ENCODE measurements around the gene RAB37.

The RAB37 gene

DNA sequence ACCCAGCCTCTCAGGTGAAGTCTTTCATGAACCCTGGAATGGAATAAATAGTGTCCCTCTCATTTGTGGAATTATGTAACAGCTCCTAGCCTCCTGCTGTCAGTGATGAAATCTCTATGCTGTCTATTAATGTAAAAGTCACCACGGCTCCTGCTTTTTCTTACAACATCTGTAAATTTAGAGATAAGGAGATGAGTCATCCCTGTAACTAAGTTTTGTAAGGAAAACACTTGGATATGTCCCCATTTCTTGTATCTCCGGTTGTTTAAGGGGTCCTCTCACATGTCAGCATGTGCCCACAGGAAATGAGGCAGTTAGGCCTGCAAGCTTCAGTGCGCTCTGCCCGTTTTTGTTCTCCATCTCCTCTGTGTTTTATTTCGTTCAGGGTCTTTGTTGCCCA lies 41.9 kb downstream of the RAB37 start:
- DNase-seq (ENCODE audit: low read depth in 2 of 2): no peak

DNA sequence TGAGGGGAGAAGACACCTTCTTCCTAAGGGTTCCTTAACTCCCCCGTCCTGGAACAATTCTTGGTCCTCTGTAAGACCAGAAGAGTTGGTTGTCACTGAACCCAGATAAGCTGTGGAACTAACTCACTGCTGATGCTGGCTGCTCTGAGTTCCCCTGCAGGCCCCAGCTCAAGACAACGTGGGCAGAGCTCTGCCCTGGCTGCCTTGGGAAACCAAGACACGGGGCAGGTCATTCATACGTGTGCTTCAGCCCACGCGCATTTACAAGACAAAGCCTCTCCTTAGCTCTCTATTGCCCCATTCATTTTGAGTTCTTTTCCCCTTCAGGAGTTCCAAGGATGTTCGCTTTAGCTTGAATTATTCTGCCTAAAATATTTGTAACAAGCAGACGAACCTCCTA lies 42.4 kb downstream of the RAB37 start:
- DNase-seq (ENCODE audit: low read depth in 2 of 2): no peak

DNA sequence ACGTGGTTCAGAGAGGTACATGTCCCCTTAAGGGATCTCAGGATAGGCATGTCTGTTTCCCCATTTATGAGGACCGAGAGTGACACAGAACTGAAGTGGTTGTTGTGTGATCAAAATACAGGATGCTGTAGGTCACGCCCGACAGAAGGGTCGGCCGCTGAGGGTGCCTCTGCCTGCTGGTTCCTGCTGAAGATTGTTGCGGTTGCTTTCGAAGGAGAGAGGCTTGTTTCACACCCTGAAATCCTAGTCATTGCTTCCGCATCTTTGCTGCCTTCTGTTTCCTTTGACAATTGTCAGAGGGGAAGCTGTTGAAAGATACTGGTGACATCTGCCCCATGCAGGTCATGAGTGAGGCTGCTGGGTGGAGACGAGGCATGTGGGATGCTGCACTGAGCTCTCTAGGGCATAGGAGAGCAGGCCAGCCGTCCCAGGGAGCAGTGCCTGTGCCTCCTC lies 42.9 kb downstream of the RAB37 start:
- DNase-seq (ENCODE audit: low read depth in 2 of 2): peak in 1 of 2 donors; percentile 11

- no peak for DNase-seq (ENCODE audit: low read depth in 2 of 2)
Observed at GRCh38 chr17:74780443-74781238, 43.6 kb downstream of the RAB37 start.

GRCh38 chr17:74782571-74782970 lies 45.5 kb downstream of the RAB37 start:
- no peak for DNase-seq (ENCODE audit: low read depth in 2 of 2)

DNA sequence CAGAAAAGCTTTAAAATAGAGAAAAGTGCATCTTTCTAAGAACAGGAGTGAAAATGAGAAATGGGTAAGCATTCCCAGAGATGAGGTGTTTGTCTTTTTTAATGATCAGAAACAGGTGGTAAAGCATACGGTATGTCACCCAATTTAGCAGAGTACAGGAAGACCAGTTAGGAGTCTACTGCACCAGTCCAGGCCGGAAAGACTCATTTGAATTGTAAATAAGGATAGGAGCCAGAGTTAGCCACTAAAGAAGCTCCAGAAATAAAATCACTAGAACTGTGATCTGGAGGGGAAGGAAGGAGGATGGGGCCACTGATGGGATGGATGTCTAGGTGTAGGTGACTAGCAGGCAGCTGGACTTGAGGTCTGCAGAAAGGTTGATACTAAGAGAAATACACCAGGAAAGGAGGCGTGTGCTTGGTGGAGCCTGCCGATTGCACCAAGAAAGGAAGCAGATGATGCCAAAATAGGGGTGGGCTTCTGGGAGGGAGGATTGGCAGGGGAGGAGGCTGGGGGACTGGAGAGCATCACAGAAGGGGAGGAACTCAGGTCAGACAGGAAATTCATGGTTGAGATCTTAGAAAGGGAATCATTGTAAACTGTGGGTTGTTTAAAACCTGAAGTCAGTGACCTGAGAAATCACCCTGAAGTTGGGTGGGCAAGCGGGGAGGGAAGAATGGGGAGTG lies 47.2 kb downstream of the RAB37 start:
- DNase-seq (ENCODE audit: low read depth in 2 of 2): no peak

DNA sequence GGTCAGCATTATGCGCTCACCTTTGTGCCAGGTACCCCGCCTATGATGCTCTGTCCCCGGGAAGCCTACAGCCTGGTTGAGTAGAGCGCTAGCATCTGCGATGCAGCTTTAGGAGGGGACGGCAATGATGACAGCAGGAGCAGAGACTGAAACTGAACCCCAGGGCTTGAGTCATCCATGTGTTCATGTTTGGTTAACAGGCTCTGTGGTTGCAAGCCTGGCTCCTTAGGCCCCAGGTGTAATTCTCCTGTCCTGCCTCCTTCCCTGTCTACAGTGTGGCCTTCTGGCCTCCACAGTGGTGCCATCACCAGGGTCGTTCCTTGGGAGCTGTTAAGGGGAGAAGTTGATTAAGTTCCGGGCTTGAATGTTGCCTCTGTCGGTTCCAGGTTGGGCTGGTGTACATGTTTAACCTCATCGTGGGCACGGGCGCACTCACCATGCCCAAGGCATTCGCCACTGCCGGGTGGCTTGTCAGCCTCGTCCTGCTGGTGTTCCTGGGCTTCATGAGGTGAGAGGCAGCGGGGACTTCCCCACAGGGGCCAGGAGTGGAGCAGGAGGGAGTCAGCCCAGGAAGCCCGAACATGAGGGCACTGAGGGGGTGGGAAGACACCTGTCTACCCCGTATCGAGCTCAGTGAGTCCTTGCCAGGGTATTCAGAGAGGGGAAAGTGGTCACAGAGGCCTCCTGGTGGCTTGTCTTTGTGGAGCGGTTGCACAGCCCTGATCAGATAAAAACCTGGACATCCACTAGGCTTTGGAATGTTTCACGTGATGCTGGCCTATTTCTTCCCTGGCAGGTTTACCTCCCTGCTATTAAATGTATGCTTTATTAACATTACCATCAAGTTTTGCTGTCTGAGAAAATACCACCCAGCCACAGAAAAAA lies 48.3 kb downstream of the RAB37 start:
- no peak for DNase-seq (ENCODE audit: low read depth in 2 of 2)

DNA sequence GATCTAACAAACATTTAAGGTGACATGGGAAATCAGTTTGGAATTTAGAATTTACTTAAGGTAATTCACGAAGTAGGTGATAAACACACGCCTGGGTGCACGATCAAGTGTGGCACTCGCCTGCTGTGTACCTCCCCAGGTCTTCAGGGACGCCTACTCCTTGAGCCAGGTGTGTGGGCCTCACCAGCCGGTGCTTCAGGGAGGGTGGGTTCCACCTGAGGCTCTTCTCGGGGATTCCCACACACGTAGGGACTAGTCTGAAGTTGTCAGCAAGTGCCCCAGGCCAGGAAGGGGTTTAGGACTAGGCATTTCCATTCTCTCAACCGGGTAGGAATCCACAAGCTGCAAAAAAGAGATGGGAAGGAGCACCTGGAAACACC lies 48.9 kb downstream of the RAB37 start:
- no peak for DNase-seq (ENCODE audit: low read depth in 2 of 2)

- DNase-seq (ENCODE audit: low read depth in 2 of 2): no peak
Observed at GRCh38 chr17:74786431-74787055, 49.5 kb downstream of the RAB37 start.

DNA sequence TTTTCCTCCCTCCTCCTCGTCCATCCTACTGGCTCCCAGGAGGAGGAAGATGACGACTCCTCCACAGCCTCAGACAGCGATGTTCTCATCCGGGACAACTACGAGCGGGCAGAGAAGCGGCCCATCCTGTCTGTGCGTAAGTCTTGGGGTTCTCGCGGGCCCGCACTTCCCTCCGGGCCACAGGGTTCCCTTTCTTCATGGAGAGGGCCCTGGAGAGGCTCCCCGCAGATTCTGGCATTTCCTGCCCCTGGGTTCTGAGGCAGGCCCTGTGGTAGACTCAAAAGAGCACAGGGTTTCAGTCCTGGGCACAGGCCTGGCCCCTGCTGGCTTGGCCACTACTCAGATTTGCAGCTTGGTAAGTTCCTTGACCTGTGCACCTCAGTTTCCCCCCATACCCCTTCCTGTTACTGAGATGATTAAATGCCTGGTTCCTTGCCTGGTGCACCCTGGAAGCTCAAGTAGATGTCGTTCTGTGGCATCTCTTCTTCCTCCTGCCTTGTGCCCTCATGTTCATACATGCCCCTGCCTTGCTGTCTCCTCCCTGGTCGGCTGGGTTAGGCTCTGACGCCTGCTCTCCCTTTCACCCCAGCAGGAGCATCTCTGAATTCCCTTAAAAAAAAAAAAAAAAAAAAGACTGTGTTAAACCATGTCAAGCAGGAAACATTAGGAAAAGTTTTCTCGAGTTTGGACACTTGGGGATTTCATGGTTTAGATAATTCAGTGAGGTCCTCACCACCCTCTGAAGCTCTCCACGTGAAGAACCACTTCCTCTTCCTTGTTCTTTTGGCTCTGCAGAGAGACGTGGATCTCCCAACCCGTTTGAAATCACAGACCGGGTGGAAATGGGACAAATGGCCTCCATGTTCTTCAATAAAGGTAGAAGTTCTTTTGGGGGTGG lies 53.4 kb downstream of the RAB37 start:
- DNase-seq (ENCODE audit: low read depth in 2 of 2): no peak

DNA sequence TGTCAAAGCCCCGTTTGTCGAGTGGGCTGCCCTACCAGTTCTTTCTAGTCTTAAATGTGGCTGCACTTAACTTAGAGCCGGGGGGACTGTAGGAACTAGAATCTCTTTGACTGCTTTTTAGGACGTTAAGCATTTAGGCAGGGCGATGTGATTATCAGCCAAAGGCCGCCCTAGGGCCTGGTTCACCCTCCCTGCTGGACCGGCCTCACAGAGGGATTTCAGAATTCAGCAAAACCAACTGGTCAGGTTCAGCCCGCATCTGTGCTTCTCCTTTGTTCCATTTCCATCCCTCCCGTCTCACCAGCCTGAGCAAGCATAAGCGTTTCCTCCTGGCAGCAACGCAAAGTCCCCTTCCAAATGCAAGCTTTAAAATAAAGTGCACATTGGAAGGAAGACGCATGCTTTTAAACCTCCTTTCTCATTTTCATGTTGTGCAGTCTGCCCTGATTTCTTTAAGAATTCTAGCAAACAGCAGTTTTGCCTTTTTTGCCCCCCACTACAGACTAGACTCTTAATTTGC lies 55.6 kb downstream of the RAB37 start:
- no peak for DNase-seq (ENCODE audit: low read depth in 2 of 2)

GRCh38 chr17:74795327-74796020 lies 58.4 kb downstream of the RAB37 start:
- no peak for DNase-seq (ENCODE audit: low read depth in 2 of 2)

DNA sequence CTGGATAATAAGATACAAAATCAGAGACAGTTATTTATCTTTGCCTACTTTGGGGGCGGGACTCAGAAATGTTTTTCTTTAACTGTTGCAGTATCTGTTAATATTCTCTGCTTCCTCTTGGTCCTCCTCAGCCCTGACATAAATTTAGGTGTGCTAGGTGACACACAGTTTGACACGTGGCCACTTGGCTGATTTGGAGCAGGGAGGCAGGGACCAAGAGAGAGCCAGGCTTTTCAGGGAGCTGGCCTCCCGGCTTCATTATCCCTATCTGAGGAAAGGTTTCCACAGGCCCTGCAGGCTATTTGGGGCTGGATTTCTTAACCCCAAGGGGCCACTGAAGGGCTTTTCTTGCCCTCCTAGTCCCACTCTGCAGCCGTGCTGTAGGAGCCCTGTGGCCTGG lies 59.2 kb downstream of the RAB37 start:
- no peak for DNase-seq (ENCODE audit: low read depth in 2 of 2)

GRCh38 chr17:74796866-74797265 lies 59.8 kb downstream of the RAB37 start:
- no peak for DNase-seq (ENCODE audit: low read depth in 2 of 2)

All from stimulated activated CD4-positive, alpha-beta T cell treated with anti-CD3 and anti-CD28 coated beads, Interleukin-1b, Interleukin-23, amount 100 ng/mL, for 1 hour (primary cell).